HG03066 (cell line): Measurements from ENCODE around the gene STARD3.

Experiments used
- ATAC-seq: cut with Tn5 transposase; IDR thresholded peaks from one replicate; pipeline ENCODE4 v1.9.1; 2021; ENCODE audit warnings: low read depth; ENCODE audit not compliant: unreplicated experiment

Gene STARD3

DNA sequence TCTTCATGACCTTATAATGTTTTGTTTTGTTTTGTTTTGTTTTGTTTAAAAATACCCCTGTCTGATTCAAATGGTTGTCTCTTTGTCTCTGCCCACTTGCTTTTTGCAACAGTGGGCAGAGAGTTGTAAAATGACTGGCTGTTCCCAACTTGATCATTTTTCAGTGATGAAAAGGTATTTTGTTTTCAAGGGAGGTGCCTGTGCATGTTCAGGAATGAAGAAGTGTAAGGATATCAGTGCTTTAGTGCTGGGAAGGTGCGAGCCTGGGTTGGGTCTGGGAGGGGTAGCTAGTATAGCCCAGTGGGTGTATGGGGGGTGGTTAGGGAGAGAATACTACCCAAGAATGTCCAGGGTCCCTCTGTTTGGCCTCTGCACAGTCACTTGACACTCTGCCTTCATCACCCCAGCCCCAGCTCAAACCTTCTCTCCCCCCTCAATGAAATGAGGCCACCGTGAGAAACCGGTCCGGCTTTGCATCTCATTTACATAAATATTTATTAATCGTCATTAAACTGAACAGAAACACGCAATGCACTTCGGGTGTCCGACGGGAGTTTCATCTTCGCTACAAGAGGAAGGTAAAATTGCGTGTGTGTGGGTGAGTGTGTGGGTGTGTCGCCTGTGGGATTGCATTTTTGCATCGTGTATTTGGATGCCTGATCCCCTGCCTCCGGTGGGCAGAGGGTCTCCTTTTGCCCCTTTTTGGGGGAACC, 33.5 kb upstream of the STARD3 start:
- no peak for ATAC-seq

- no peak for ATAC-seq
These were observed 31.9 kb upstream of the STARD3 start for GRCh38 chr17:39604911-39605491.

DNA sequence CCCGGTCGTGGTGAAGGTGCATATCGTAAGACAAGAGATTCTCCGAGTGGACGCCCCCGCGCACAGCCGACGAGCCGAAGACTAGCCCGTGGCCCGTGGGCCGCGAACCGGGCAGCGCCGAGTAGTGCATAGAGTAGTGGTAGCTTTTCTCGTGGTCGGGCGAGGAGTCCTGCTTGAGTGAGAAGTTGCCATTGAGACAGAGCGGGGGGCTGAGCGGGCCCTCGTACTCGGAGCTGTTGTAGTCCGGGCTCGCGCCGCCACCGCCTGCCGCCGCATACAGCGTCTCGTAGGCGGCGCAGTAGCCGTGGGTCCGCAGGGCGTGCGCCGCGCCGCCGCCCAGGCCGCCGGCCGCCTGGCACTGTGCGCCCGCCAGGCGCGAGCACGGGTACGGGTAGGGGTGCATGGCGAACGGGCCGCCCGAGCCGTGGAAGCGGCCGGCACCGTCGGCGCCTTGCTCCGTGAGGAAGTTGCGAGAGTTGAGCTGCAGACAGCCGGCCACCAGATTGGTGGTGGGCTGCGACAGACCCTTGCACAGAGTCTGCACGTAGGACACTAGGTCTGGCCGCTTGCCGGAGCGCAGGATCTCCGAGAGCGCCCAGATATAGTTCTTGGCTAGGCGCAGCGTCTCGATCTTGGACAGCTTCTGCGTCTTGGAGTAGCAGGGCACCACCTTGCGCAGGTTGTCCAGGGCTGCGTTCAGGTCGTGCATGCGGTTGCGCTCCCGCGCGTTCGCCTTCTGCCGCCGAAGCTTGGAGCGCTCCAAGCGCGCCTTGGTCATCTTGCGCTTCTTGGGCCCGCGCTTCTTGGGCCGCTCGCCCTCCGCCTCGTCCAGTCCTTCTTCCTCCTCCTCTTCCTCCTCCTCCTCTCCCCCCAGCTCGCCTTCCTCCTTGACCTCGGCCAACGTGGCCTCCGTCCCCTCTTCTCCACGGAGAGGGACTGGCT, 31.2 kb upstream of the STARD3 start:
- no peak for ATAC-seq

- ATAC-seq = no peak
These were observed 30.4 kb upstream of the STARD3 start for GRCh38 chr17:39606434-39607056.

GRCh38 chr17:39607057-39607850, 29.7 kb upstream of the STARD3 start:
- ATAC-seq = no peak

DNA sequence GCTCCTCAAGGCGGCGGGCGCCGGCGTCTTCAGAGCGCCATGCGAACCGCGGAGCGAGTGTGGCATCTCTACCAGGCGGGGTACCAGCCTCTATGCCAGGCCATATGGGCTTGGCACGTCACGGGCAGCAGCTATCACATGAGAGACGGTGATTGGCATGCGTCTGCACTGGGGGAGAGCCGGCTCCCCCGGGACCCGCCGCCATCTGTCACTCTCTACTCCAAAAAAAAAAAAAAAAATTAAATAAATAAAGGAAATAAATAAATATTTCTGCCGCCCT, 29.2 kb upstream of the STARD3 start, which contains the start of gene NEUROD2:
Gene NEUROD2, minus strand, starts transcription at position 70 of the 280 bp plus-strand sequence. CDS start 1,321 bp downstream, outside the sequence.
- ATAC-seq = no peak

GRCh38 chr17:39608142-39608981, 28.6 kb upstream of the STARD3 start:
- ATAC-seq = no peak

DNA sequence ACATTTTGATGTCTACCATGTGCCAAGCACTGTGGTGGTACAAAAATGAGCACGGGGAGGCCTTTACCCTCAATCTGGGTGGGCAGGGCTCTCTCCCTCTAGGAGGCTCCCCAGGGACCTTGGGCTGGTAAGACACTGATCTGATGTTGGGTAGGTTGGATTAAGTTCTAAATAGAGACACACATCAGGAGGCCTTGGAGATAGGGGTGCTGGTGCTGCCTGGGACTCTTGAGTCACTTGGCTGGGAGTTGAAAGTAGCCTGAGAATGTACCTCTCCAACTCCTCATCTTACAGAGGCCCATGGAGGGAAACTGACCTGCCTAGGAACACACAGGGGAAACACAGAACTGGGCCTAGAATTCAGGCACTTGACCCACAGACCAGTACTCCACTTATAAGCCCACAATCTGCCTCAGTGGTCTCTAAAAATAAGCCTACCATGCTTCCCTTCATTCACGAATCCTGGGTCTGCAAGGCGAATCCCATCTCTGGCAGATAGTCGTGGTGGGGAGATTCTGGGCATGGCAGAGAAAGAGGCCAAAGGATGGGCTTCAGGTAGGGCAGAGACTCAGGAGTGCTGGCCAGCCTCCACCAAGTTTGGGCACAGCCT, 27.4 kb upstream of the STARD3 start:
- ATAC-seq = no peak

- ATAC-seq = no peak
These were observed 25.4 kb upstream of the STARD3 start for GRCh38 chr17:39611401-39612112.

DNA sequence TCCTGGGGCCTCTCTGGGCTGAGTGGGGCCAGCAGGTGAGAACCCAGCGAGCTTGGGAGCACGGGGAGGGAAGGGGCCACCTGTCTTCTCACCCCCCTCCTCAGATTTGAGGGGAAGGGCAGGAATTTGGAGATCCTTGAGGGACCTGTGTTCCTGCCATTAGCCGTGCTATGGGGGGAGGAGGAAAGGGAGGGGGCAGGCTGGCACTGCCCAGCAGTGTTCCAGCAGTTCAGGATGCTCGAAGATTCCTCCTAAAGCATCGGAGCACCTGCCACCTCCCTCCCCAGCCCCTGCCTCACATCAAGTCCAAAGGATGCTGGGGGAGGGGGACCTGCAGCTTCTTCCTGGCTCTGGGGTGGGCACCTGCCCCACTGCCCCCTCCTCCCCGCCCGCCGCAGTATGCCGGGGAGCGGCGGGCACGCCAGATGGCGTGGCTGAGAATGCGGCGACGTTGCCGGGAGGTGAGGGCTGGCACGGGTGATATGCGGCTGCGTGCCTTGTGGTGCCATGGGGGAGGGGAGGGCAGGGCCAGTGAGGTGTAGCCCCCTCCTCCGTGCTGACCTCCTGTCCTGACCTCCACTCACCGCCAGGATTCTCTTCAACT, 24.6 kb upstream of the STARD3 start:
- no peak for ATAC-seq

DNA sequence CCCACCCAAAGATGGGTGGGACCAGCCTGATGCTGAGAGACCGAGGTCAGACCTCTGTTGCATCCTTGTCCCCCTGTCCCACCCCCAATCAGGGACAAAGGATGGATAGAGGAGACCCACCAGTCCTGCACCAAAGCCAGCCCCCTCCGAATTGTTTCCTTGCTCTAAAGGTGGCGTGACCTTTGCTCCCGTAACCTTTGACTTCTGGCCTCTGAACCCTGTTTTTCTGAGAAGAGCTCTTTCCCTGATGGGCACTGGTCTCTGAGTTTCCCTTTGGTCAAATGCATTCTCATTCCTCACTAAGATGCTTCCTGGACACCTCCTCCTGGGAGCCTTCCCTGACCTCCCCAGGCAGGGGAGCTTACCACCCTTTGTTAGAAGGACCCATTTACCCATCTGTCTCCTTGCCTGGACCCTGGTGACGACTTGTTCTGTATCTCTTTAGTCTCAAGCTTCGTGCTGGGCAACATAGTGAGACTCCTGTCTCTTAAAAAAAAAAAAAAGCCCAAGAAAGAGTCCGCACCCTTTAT, 23.9 kb upstream of the STARD3 start:
- ATAC-seq = no peak

- ATAC-seq = no peak
These were observed 22.3 kb upstream of the STARD3 start for GRCh38 chr17:39614545-39615157.

DNA sequence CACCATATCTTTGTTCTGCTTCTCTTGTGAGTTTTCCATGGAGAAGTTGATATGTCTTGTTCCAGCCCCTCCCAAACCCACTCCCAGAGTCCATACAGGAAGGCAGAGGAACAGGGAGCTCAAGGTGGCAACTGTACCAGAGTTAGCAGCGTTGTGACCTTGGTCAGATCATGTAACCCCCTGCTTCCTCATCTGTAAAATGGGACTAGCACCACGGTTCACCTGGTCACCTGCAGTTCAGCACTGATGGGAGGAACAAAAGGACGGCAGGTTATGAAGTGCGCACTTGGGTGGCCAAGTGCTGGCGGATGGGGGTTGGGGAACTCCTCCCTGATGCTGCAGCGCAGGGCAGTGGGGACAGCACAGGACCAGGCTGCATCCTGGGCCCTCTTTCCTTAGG, 21.5 kb upstream of the STARD3 start:
- ATAC-seq = no peak

DNA sequence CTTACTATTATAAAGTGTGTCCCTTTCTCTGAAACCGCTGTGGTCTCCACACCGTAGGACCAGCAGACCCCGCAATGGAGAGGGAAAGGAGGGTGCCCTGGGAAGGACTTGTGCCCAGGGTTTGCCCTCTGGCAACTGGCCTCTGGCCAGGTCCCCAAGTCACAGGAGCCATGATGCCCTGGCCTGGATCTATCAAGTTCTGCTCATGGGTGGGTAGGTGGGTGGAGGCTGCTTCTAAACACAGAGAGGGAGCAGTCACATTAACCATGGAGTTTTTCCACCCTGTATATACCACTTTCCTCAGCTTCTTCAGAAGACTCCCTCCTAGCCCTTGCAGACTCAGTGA, 19.9 kb upstream of the STARD3 start:
- no peak for ATAC-seq

DNA sequence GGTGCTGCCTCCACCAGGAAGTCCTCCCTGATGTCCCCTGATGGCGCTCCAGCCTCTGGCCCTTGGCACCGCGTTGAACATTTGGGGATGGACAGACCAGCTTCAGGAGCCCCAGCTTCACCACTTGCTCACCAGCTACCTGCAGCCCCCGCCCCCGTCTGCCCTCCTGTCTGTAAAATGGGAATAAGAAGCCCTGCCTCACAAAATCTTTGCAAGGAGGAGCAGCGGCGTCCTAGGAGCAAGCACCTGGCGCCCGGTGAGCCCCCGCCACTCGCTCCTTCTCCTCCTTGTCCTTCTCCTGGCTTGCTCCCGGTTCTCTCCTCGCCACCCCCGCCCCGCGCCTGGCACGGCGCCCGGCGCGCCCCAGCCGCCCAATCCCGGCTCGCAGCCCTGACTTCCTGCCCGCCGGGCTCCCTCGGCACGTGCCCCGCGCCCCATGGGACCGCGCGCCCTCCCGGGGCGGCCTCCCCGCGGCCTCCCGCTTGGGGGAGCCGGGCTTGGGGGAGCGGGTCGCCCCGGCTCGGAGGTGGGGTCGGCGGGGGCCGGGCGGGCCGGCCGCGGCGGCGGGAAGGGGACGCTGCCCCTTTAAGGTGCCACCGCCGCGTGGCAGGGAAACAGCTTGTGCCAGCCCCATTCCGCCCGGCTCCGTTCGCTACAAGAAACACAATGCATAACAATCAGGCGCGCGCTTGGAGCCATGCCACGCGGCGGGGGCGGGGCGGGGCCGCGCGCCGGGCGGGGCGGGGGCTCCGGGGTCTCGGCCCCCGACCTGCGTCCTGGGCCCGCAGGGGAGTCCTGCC, 19.3 kb upstream of the STARD3 start:
- ATAC-seq = no peak

- no peak for ATAC-seq
These were observed 18.6 kb upstream of the STARD3 start for GRCh38 chr17:39618246-39618913.
